T-helper 2 cell (primary cell): Measurements from ENCODE around the gene GIMAP1.
A peak's percentile ranks its signal among the peaks of the same experiment; 100 is the strongest.
"Not testable (repeated sequence)": the region's sequence is repeated elsewhere in the genome, so short reads cannot be mapped to it uniquely, and the experiment has no call there.

Experiments
- DNase-seq, 5 experiments: peaks; one replicate each; pipeline versions ENCODE4 v3.0.0 to v3.0.0-alpha.2; 2012 to 2022
- total RNA-seq, 2 donors: gene quantifications; one replicate each; lab custom pipeline; 2026; lab: John Stamatoyannopoulos, UW

GIMAP1 gene
- total RNA-seq: 29.9 to 76.0 reads per million in 2 donors

DNA sequence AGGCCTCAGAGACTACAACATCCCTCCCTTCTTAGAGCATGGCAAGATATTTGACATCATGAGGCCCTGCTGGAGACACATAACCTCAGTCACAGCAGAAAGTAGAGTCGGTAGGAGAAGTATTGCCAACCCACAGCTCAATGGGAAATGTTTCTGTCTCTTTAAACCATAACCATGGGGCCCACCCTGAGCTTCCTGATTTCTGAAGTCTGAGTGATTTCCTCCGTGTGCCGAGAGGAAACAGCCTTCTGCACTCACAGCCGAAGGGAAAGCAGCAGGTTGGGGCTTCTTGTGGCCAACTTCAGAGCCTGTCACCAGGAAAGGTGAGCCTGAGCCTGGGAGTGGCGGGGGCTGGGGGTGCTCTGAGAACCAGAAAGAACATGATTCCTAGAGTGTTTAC lies at the start of gene GIMAP1:
TSS of gene GIMAP1 (plus strand) at position 246 of the 400 bp plus-strand sequence. CDS start 2,435 bp downstream, outside the sequence.
- peak in 3 of 5 experiments; percentile 28 to 80 (median 72) for DNase-seq

DNA sequence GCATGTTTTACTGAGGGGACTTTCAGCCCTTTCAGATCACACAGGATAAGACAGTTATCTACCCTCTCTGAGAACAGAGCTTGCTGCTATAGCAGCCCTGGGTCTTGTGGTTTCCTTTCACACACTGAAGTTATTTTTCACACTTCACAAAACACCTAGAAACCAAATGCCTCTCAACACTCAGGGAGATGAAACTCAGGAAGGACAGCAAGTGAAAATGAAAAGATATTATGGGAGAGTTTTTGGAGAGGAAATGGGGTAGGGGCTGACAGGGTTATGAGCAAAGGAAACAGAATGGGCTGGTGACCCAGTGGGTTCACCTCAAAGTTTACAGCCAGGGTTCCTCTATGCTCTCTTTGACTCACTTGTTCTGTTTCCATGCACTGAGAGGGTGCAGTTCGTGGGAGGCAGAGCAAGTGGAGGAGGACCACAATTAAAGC lies 47.9 kb upstream of the GIMAP1 start:
- DNase-seq: peak in 4 of 5 experiments; percentile 20 to 94 (median 68)

DNA sequence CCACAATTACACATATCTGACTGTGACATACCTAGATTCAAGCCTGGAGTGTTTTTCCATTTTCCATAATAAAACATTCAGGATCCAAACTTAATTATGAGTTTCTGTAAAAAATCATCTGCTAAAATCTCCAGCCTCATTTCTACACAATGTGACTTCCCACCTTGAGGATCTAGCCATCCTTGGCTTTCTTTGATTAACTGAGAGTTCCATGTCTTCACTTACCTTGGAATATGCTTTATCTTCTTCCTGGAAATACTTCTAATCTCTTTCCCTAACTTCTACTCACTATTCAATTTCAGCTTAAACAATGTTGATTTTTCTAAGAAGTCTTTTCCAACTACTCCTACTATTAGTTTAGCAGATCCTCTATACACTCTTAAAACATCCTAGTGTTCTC lies 47.4 kb upstream of the GIMAP1 start:
- no peak for DNase-seq

DNA sequence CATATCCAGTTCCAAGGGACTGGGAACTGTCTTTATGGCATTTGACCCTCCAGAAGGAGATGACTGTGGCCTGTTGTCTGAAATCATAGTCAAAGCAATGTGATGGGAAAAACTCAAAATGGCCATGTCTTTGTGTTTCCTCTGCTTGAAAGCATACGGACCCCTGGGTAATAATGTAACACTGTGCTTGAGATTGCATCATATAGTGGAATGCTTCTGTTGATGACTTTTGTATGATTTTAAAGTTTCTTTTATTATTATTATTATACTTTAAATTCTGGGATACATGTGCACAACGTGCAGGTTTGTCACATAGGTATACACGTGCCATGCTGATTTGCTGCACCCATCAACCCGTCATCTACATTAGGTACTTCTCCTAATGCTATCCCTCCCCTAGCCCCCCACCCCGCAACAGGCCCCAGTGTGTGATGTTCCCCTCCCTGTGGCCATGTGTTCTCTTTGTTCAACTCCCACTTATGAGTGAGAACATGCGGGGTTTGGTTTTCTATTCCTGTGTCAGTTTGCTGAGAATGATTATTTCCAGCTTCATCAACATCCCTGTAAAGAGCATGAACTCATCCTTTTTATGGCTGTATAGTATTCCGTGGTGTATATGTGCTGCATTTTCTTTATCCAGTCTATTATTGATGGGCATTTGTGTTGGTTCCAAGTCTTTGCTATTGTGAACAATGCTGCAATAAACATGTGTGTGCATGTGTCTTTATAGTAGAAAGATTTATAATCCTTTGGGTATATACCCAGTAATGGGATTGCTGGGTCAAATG lies 44.4 kb upstream of the GIMAP1 start:
- not testable (repeated sequence) for DNase-seq

DNA sequence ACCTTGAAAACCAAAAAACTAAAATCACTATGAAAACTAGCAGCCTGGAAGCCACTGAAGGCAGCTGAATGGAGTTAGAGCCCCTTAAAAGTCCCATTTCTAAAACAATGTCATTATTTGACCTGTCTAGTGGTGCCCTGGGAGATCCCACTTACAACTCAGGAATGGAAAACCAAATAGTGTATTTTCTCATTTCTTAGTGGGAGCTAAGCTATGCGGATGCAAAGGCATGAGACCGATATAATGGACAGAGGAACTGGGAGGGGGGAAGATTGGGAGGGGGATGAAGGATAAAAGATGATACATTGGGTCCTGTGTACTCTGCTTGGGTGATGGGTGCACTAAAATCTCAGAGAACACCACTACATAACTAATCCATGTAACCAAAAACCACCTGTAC lies 40.7 kb upstream of the GIMAP1 start:
- no peak for DNase-seq

DNA sequence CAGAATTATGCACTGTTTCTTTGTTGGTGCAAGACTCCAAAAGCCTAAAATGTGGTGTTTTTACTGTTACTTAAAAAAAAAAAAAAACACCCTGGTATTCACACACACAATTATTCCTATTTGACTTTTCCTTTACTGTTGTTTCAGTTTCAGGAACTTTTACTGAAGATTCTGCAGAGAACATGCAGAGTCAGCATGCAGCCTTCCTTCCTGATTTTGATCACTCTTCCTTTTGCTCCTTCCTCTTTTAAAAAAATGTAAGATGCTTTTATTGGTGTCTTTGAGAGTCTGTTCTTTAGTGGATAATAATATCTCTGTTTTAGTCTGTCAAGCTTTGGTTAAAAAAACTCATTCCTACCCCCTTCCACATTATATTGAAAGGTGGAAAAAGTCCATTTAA lies 40.1 kb upstream of the GIMAP1 start:
- not testable (repeated sequence) for DNase-seq

DNA sequence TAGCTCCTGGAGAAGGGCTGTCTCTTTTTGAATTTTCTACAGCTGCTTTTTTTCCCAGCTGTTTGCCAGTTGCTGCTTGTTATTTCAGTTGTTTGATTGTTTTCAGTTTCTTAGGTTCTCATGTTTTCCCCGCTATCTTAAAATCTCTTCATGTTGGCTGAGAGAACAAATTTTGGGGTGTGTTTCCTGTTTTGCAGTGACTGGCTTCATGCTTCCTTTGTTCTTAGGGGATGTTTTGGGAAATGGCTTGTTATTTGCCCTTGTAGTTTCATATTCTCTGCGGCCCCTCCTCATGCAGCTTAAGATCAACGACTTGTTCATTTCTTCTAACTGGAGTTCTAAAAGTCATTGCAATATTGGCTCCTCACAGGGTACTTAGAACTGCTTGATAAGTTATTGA lies 39.6 kb upstream of the GIMAP1 start:
- peak in 2 of 5 experiments; percentile 59 to 62 for DNase-seq

DNA sequence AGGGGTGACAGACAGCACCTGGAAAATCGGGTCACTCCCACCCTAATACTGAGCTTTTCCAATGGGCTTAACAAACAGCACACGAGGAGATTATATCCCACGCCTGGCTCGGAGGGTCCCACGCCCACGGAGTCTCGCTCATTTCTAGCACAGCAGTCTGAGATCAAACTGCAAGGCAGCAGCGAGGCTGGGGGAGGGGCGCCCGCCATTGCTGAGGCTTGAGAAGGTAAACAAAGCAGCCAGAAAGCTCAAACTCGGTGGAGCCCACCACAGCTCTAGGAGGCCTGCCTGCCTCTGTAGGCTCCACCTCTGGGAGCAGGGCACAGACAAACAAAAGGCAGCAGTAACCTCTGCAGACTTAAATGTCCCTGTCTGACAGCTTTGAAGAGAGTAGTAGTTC lies 37.8 kb upstream of the GIMAP1 start:
- DNase-seq: peak in 1 of 5 experiments; percentile 47

DNA sequence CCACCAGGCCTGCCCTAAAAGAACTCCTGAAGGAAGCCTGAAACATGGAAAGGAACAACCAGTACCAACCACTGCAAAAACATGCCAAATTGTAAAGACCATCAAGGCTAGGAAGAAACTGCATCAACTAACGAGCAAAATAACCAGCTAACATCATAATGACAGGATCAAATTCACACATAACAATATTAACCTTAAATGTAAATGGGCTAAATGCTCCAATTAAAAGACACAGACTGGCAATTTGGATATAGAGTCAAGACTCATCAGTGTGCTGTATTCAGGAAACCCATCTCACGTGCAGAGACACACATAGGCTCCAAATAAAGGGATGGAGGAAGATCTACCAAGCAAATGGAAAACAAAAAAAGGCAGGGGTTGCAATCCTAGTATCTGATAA lies 36.0 kb upstream of the GIMAP1 start:
- DNase-seq: not testable (repeated sequence)

DNA sequence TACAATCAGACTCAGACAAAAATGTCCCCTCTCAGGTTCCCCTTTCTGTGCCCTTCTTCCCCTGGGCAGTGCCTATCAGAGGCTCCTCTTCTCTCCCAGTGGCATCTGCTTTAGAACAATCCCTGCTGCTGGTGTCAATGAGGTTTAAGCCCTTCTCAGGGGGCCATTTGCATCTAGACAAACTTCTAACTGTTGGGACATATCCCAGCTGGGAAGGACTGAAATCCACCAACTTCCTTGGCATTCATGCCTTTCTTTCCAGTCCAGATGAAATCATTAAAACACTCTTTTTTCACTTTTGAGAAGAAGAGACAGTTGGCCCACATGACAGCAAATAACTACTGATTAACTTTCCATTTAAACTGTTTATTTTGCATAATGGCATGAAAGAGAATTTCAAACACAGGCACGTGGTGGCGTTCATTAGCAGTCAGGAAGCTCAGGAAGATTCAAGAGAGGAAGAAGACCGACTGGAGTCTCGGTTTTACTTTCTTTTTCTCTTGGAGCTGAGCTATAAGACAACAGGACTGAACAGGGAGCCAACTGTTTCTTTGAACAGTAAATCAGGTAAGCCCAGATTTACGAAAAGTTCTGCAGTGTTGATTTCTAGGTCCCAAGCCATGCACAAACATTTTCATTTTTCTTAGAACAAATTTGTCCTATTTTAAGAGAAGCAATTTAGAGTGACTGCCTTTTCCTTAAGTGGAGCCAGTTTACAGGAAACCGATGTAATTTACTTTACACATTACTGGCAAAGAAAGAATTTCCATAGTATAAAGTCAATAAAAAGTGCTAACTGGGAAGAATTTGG lies 31.0 kb upstream of the GIMAP1 start, which contains the start of gene GIMAP2:
TSS of gene GIMAP2 (plus strand) at position 488 of the 811 bp plus-strand sequence. CDS start 1,354 bp downstream, outside the sequence.
- DNase-seq: peak in 2 of 5 experiments; percentile 52 to 77

DNA sequence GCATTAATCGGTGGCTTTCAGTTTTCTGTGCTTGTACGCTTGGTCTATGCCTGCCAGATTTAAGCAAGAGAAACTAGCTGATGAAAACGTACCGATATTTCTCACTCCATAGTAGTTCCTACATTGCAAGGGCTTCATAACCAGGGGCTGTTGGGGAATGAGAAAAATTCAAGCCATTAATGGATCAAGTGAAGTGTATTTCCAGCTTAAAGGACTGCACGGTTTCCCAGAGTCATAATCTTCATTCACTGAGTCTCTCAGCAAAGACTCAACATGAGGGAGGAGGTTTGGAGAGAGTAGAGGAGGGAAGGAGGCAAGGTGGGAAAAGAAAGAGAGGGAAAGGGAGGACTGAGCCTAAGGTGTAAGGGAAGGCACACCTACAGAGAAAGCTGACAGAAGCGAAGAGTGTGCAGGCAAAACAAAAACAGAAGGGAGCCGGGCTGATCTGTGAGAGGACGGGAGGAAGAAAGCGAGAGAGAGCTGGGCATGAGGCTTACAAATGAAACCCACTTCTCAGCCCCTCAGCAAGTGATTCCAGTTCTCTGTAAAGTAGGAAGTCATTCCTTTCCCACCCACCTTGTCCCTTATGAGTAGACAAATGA lies 30.3 kb upstream of the GIMAP1 start:
- no peak for DNase-seq

DNA sequence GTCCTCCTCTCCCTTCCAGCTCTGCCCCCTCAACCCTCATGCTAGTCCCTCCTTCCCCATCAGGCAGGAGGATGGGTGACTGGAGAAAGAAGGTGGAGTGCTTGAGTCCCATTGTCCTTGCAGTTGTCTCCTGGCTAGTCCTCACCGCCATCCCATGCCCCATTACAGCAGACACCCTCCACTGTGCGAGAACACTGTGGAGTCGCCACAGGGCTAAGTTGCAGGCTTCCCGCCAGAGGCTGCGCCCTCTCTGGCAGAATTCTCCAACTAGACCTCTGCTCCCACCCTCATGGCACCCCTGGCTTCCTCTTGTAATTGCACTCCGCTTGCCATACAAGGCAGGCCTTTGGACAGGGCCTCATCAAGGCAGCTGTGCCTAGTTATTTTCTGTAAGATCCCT lies 27.8 kb upstream of the GIMAP1 start:
- DNase-seq: no peak

DNA sequence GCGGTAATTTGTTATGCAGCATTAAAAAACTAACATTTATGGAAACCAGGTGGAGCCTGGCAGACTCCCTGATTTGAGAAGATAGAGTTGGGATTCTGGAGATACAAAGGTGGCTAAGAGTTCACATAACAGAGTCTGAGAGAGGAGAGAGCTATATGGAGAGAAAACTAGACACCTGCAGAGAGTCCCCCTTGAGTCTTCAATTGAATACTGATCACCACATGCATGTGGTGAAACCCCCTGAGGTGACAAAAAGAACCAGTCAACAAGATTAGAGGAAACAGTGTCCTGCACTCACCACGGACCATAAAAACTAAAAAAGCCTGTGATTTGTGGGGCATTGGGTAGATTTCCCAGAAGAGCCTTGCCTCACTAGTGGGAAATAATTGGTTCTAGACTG lies 20.8 kb upstream of the GIMAP1 start:
- DNase-seq: no peak

DNA sequence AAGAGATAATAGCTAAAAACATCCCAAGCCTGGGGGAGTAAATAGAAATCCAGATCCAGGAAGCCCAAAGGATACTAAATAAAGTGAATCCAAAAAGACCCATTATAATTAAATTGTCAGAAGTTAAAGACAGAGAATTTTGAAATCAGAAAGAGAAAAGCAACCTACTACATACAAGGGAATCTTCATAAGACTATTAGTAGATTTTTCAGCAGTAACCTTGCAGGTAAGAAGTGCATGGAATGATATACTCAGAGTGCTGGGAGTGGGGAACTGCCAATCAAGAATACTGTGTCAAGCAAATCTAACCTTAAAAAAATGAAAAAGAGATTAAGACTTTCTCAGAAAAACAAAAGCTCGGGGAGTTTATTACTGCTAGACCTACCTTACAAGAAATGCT lies 13.2 kb upstream of the GIMAP1 start:
- no peak for DNase-seq

DNA sequence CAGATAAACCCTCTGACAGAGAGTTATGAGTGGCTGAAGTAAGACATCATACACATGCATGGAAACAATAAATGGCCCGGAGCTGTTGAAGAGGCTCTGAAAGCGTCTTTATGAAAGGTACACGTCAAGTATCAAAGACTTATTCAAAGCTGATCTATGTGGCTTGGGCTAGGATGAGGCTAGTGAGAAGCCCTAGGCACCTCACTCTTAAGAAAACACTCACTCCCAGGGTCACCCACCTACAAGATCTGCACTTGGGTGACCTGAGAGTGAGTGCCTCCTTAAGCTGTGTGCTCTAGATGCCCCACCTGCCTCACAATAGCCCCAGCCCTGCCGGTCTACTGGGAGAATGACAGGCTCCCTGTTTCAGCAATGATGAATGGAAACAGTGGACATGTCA lies 1.1 kb upstream of the GIMAP1 start:
- peak in 1 of 5 experiments; percentile 42 for DNase-seq

DNA sequence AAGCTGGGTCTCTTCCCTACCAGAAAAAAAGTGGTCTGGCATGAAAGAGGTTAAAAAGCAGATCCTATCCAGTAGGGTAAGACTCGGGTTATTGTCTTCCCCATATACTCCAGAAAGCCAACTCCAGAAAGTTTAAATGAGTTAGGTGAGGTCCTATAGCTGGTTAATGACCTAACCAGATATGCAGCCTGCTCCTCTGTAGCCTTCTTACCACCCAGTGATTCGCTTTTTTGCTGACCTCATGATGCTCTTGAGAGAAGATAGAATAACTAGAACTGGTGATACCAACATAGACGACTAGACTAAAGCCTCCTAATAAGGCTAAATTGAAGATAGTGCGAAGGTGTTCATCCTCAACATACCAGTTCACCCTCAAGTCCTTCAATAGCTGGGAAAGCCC lies 675 bp upstream of the GIMAP1 start:
- no peak for DNase-seq

DNA sequence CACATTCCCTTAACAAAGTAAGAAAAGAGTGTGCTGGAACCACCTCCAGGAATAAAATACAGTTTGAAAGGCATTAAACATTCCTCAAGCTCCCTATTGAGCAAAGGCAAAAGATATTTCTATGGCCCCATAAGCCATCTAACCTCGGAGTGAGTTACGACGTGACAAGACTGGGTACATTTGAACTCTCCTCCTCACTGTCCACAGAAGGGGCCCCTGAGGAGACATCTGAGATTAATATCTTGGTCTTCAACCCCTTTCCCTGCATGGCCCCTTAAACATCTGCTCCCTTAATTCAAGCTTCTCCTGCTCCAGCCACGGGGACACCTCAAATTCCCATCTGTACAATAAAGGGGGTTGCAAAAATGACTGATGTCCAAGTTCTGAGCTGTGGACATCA lies 526 bp downstream of the GIMAP1 start:
- DNase-seq: no peak

DNA sequence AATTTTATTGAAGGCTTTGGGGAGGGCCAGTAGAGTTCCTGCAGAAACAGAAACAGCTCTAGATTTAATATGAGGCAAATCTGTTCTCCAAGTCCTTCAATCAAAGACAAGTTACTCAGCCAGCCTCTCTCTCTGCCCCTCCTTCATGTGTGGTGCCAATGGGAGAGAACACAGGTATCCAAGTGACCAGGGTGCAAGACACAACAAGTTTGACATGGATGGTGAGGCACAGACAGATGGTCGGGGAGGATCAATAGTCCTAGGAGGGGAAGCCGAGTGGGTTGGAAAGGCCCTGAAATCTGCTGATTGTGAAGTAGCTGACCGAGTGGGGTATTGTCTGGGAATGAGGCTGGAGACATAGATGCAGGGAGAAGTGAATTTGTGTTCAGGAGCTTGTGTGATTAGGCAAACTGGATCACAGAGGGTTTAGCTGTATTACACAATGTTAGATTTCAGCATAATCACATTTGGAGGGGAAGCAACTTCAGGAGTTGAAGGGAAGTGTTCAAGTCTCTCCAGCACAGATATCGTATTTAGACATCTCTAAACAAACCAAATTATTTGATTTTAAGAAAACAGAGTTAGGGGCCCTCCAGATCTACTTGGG lies 1.5 kb downstream of the GIMAP1 start:
- DNase-seq: no peak

DNA sequence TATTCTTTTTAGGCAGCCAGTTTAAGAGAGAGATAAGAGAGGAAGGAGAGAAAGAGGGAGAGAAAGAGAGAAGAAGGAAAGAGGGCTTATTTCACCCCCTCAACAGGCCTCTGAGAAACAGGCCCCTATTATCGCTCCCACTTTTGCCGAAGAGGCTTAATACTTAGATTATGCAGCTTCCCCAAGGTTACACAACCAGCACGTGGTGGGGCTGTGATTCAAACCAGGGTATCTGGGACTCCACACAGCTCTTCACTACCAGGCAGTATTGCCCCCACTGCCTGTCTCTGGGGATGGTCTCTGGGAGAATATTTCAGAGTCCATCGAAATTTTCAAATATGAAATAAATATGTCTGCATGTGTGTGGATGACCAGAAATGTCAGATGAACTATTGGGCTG lies 3.0 kb downstream of the GIMAP1 start:
- DNase-seq: no peak

DNA sequence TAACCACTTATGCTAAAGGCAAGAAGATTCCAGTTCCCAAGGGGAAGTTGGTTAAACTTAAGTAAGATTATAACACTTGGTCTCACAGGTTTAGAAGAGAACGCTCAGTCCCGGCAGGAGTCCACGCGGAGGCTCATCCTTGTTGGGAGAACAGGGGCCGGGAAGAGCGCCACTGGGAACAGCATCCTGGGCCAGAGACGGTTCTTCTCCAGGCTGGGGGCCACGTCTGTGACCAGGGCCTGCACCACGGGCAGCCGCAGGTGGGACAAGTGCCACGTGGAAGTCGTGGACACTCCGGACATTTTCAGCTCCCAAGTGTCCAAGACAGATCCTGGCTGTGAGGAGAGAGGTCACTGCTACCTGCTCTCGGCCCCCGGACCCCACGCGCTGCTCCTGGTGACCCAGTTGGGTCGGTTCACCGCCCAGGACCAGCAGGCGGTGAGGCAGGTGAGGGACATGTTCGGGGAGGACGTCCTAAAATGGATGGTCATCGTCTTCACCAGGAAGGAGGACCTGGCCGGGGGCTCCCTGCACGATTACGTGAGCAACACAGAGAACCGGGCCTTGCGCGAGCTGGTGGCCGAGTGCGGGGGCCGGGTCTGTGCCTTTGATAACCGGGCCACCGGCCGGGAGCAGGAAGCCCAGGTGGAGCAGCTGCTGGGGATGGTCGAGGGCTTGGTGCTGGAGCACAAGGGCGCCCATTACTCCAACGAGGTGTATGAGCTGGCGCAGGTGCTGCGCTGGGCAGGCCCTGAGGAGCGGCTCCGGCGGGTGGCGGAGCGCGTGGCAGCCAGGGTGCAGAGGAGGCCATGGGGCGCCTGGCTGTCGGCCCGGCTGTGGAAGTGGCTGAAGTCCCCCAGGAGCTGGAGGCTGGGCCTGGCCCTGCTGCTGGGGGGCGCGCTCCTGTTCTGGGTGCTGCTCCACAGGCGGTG lies 3.8 kb downstream of the GIMAP1 start:
- no peak for DNase-seq

DNA sequence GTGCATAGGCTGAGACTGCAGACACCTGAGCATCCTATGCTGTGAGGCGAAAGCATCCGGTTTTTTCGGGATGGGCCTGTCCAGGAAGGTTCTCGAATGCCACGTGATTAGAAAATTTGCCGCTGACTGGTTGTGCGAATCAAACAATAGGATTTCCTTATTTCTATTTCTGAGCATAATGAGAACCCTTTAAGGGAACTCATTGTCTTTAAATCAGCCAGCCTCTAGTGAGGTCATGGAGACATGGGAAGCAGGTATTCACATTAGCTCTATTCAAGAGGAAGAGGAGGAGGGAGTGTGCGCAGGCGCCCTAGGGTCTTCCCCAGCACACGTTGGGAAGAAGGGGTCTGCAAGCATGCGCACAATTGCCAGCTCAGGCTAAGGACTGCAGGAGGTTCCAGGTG lies 5.6 kb downstream of the GIMAP1 start:
- DNase-seq: no peak
